ENCODE measurements around the gene LPCAT1. TPM values are rescaled to one million over a fixed set of nuclear protein-coding genes. Genes with fewer than 3 reads are reported as not detected.
"Not testable (repeated sequence)": the region's sequence is repeated elsewhere in the genome, so short reads cannot be mapped to it uniquely, and the experiment has no call there.

Gene LPCAT1
- total RNA-seq, 4 donors from 2014 or later = 8.8 to 59.4 (median 28.5) TPM

GRCh38 chr5:1543398-1544293, 19.9 kb upstream of the LPCAT1 start:
- no peak overlapping the region for H3K27ac ChIP-seq
- TF ChIP-seq POLR2A (IDR thresholded peaks at IDR 0.05) = no peak
- TF ChIP-seq, protein P1, sequence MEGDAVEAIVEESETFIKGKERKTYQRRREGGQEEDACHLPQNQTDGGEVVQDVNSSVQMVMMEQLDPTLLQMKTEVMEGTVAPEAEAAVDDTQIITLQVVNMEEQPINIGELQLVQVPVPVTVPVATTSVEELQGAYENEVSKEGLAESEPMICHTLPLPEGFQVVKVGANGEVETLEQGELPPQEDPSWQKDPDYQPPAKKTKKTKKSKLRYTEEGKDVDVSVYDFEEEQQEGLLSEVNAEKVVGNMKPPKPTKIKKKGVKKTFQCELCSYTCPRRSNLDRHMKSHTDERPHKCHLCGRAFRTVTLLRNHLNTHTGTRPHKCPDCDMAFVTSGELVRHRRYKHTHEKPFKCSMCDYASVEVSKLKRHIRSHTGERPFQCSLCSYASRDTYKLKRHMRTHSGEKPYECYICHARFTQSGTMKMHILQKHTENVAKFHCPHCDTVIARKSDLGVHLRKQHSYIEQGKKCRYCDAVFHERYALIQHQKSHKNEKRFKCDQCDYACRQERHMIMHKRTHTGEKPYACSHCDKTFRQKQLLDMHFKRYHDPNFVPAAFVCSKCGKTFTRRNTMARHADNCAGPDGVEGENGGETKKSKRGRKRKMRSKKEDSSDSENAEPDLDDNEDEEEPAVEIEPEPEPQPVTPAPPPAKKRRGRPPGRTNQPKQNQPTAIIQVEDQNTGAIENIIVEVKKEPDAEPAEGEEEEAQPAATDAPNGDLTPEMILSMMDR (IDR thresholded peaks at IDR 0.05) = no peak
- no peak overlapping the region for H3K4me3 ChIP-seq
- H3K4me1 ChIP-seq = no peaks in the 10 kb centered on the region
- H3K36me3 ChIP-seq = no peaks in the 10 kb centered on the region
- peak in 2 of 3 donors; percentile 25 to 31 for DNase-seq
- no peaks in the 10 kb centered on the region for H3K27me3 ChIP-seq
- H3K9me3 ChIP-seq = no peaks in the 10 kb centered on the region

GRCh38 chr5:1542781-1543180, 19.0 kb upstream of the LPCAT1 start:
- Histone ChIP-seq H3K27me3 (no peaks in the 10 kb centered on the region), H3K9me3 (no peaks in the 10 kb centered on the region), H3K27ac (peak overlapping the region in 1 of 4 donors; percentile 54), H3K4me3 (no peak overlapping the region), H3K4me1 (no peaks in the 10 kb centered on the region), H3K36me3 (no peaks in the 10 kb centered on the region)
- TF ChIP-seq POLR2A (IDR thresholded peaks at IDR 0.05) = no peak
- TF ChIP-seq, protein P1 (IDR thresholded peaks at IDR 0.05) = no peak
- DNase-seq = peak in 2 of 3 donors; percentile 38 to 72

GRCh38 chr5:1541702-1542400, 18.1 kb upstream of the LPCAT1 start:
- Histone ChIP-seq H3K4me1 (peaks cover 0 to 4% (median 0%) of the 10 kb centered on the region in 4 donors), H3K27ac (peak overlapping the region in 1 of 4 donors; percentile 54), H3K4me3 (no peak overlapping the region), H3K27me3 (no peaks in the 10 kb centered on the region), H3K9me3 (no peaks in the 10 kb centered on the region), H3K36me3 (no peaks in the 10 kb centered on the region)
- DNase-seq = peak in 1 of 3 donors; percentile 36
- no peak for TF ChIP-seq POLR2A (IDR thresholded peaks at IDR 0.05)
- TF ChIP-seq, protein P1 (IDR thresholded peaks at IDR 0.05) = no peak

DNA sequence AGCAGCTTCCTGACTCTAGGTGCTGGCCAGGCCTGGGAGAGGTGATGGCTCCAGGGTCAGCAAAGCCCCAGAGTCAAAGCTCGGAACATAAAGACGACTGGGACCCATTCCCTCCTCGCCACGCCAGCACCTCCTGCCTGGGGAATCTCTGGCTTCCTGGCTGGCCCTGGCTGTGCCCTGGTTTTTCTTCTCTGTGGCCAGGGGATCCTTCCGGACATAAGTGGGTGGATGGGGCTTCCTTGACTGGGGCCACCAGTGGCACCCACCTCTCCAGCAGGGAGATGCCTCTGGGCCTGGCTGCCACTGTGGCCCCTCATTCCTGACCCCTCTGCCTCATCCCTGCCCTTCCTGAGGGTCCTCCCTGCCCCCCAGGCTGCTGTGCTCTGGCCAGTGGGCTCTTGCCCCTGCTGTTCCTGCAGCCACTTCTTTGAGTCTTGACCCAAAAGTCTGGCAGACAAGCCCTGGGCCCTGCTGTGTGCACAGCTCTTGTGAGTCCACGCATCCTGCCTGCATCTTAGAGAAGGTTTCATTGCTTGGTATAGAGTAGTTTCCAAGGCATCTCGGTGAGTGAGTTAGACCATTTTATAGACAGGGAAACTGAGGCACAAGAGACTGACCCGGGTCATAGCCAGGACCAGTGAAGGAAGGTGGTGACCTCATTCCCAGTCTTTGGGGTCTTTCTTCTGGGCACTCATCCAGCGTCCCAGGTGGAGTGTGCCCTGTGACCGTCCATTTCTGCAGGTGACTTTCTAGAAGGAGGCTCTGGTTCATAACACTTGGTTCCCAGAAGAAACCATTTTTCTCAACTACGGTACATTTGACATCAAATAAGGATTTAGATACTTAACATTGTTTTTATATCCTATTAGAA, 17.3 kb upstream of the LPCAT1 start:
- DNase-seq = peak in 2 of 3 donors; percentile 34 to 40
- no peaks in the 10 kb centered on the region for H3K9me3 ChIP-seq
- no peak overlapping the region for H3K27ac ChIP-seq
- H3K36me3 ChIP-seq = no peaks in the 10 kb centered on the region
- H3K4me1 ChIP-seq = peaks cover 0 to 4% (median 0%) of the 10 kb centered on the region in 4 donors
- H3K4me3 ChIP-seq = no peak overlapping the region
- TF ChIP-seq POLR2A (IDR thresholded peaks at IDR 0.05) = no peak
- TF ChIP-seq, protein P1 (IDR thresholded peaks at IDR 0.05) = no peak
- no peaks in the 10 kb centered on the region for H3K27me3 ChIP-seq

DNA sequence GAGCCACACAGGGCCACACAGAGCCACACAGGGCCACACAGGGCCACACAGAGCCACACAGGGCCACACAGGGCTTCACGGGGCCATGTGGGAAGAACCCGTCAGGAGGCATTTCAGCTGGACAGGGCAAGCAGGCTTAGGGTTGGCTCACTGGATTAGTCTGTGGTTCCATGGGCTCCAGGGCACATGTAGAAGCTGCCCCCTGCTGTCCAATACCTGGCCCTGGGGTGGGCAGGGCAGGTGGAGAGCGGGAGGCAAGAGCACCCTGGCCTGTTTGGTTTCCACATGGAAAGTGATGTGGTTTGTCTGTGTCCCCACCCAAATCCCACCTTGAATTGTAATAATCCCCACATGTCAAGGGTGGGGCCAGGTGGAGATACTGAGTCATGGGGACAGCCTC, 16.4 kb upstream of the LPCAT1 start:
- Histone ChIP-seq H3K9me3 (no peaks in the 10 kb centered on the region), H3K4me1 (peaks cover 0 to 4% (median 0%) of the 10 kb centered on the region in 4 donors), H3K27me3 (no peaks in the 10 kb centered on the region), H3K36me3 (no peaks in the 10 kb centered on the region), H3K4me3 (no peak overlapping the region), H3K27ac (no peak overlapping the region)
- DNase-seq = peak in 2 of 3 donors; percentile 20 to 47
- TF ChIP-seq, protein P1 (IDR thresholded peaks at IDR 0.05) = peak in 1 of 6 experiments; percentile 12
- TF ChIP-seq POLR2A (IDR thresholded peaks at IDR 0.05) = no peak

GRCh38 chr5:1539393-1540161, 15.8 kb upstream of the LPCAT1 start:
- not testable (repeated sequence) for H3K27ac ChIP-seq, H3K4me1 ChIP-seq, H3K36me3 ChIP-seq, H3K27me3 ChIP-seq, H3K4me3 ChIP-seq, H3K9me3 ChIP-seq
- peak in 2 of 3 donors; percentile 32 to 39 for DNase-seq

All from Peyer's patch (tissue), 4 donors.